Sigmoid colon (tissue), 7 donors: ENCODE data around the gene MIEN1. TPM values are rescaled to one million over a fixed set of nuclear protein-coding genes. Genes with fewer than 3 reads are reported as not detected.

Source experiments
- DNase-seq: peaks from one replicate; pipeline ENCODE4 v3.0.0-alpha.2; 2019
- H3K27ac ChIP-seq, 4 donors: fragments of 200-600 bp; sonication (generic); one replicate each; pipeline ENCODE4 v1.5.1; 2016 to 2019; ENCODE audit warnings: mild to moderate bottlenecking in 1 of 4
- H3K27me3 ChIP-seq, 3 donors: fragments of 200-600 bp; sonication (generic); one replicate each; pipeline ENCODE4 v1.5.1; 2019; ENCODE audit warnings: mild to moderate bottlenecking in 1 of 3
- H3K36me3 ChIP-seq, 4 donors: fragments of 200-600 bp; sonication (generic); one replicate each; pipeline ENCODE4 v1.5.1; 2016 to 2019
- H3K4me1 ChIP-seq, 4 donors: fragments of 200-600 bp; sonication (generic); one replicate each; pipeline ENCODE4 v1.5.1; 2017 to 2019
- H3K4me3 ChIP-seq, 4 donors: fragments of 200-600 bp; sonication (generic); one replicate each; pipeline ENCODE4 v1.5.1; 2017 to 2019; ENCODE audit warnings: mild to moderate bottlenecking in 2 of 4, moderate library complexity in 1 of 4
- H3K9me3 ChIP-seq, 4 donors: fragments of 200-600 bp in 3 of 4; sonication (generic) in 3 of 4; one replicate each; pipeline versions ENCODE4 v1.5.1 to v1.6.1; 2013 to 2019
- CTCF ChIP-seq, 4 experiments: fragments of 450-650 bp in 3 of 4; fragments of 200-600 bp in 1 of 4; IDR thresholded peaks; one replicate each; pipeline ENCODE4 v1.5.1; 2016 to 2019; ENCODE audit warnings: antibody characterized with exemption in 4 of 4, mild to moderate bottlenecking in 3 of 4, moderate library complexity in 2 of 4
- EP300 ChIP-seq, 4 donors: sonication (generic); formaldehyde crosslinking; IDR thresholded peaks; one replicate each; pipeline ENCODE4 v1.6.1; 2017; ENCODE audit warnings: antibody characterized with exemption in 4 of 4
- POLR2A ChIP-seq, 2 donors: fragments of 450-650 bp; IDR thresholded peaks; one replicate each; pipeline ENCODE4 v1.6.1; 2016; ENCODE audit warnings: antibody characterized with exemption in 2 of 2, mild to moderate bottlenecking in 2 of 2, moderate library complexity in 2 of 2
- POLR2AphosphoS5 ChIP-seq, 4 donors: sonication (generic); formaldehyde crosslinking; IDR thresholded peaks; one replicate each; pipeline ENCODE4 v1.6.1; 2017; ENCODE audit warnings: antibody characterized with exemption in 4 of 4
- WGBS, 2 donors: extraction: QIAGEN DNeasy Blood & Tissue Kit; methylation state at CpG; one replicate each; pipeline ENCODE4 v1.1.7; 2013; 5-methylcytosine and 5-hydroxymethylcytosine counted together
- intact Hi-C: fragments of 100-400 bp; cut with DNase I; formaldehyde crosslinking; loops from one replicate; pipeline ENCODE4 v1.15.1; 2023
- polyA plus RNA-seq, 3 donors: library from polyadenylated mRNA; stranded (reverse); fragments of 200-250 nt; gene quantifications; one replicate each; pipeline ENCODE4 v1.2.3, GENCODE V29; 2013
- total RNA-seq, 4 donors: library from RNA; depleted of rRNA; stranded (reverse); fragments of >200 nt; gene quantifications; one replicate each; pipeline ENCODE4 v1.1.0, GENCODE V29; 2016
- donor health status: healthy with polysubstance abuse.
- donor health status: Bipolar disorder and iron deficiency.
- donor health status: healthy.

Gene MIEN1
- total and polyA plus RNA-seq, 7 donors = 52.4 to 226 (median 65.5) TPM

DNA sequence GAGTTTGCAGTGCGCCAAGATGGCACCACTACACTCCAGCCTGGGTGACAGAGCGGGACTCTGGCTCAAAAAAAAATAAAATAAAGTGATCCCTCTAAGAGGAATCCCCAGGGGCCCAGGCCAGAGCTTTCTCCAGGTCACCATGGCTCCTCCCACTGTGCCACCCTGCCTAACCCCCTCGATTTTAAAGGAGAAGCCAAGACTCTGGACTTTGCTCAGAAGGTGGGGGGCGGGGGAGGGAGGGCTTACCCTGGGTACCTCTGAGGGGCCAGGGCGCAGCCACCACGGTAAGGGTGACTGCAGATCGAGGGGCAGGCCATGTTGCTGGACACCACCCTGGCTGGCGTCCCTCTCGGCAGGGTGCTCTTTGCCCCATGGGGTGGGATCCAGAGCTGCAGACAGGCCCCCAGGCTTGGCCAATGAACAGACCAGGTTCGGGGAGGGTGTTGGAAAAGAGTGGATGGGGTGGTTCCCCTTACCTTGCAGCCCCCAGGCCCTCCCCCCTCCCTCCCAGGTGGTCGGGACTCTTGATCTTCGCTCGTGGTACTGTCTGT, 7.0 kb upstream of the MIEN1 start:
- H3K9me3 ChIP-seq = no peaks in the 10 kb centered on the region
- no peak overlapping the region for H3K4me3 ChIP-seq
- WGBS, 2 donors = 14 to 43% methylated on average over 13 of the region's 13 CpGs
- intact Hi-C loops = no loop called here
- H3K4me1 ChIP-seq = peaks cover 0 to 27% (median 22%) of the 10 kb centered on the region in 4 donors
- H3K27ac ChIP-seq = no peak overlapping the region
- H3K27me3 ChIP-seq = peaks cover 32 to 67% (median 59%) of the 10 kb centered on the region in 3 donors
- TF ChIP-seq POLR2AphosphoS5 (IDR thresholded peaks at IDR 0.05) (no peak), EP300 (IDR thresholded peaks at IDR 0.05) (no peak), CTCF (IDR thresholded peaks at IDR 0.05) (no peak), POLR2A (IDR thresholded peaks at IDR 0.05) (no peak)
- no peaks in the 10 kb centered on the region for H3K36me3 ChIP-seq
- no peak for DNase-seq

DNA sequence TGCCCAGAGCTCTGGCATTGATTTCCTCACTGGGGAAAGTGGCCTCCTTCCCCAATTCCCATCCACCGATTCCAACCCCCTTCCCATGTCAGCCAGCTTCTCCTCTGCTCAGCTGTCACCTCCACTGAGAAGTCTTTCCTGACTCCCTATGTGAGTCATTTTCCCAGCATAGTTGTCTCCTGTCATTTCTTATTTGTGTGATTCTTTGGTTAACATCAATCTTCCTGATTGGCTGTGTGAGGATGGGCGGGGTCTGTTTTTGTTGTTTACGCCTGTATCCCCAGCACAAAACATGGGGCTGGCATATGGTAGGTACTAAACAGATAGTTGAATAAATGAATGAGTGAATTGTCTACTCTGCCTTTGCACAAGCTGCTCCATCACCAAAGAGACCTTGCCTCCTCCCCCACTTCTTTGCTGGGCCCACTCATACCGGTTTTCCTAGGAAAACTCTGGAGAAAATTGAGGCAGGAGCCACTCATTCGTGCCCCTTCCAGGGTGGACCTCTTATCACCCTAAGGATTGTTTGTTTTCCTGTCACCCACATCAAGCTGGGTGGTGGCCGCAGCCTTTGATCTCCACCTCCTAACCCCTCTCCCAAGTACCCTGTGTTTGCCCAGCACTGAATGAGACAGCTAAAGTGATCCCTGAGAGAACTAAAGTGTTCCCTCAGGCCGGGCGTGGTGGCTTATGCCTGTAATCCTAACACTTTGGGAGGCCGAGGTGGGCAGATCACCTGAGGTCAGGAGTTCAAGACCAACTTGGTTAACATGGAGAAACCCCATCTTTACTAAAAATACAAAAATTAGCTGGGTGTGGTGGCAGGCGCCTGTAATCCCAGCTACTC, 6.2 kb upstream of the MIEN1 start:
- intact Hi-C loops = no loop called here
- Histone ChIP-seq H3K4me1 (peaks cover 0 to 27% (median 22%) of the 10 kb centered on the region in 4 donors), H3K27me3 (peaks cover 32 to 60% (median 57%) of the 10 kb centered on the region in 3 donors), H3K27ac (no peak overlapping the region), H3K36me3 (no peaks in the 10 kb centered on the region), H3K4me3 (no peak overlapping the region), H3K9me3 (no peaks in the 10 kb centered on the region)
- 24 to 68% methylated on average over 10 of the region's 10 CpGs for WGBS, 2 donors
- DNase-seq = no peak
- TF ChIP-seq POLR2AphosphoS5 (IDR thresholded peaks at IDR 0.05) = no peak
- TF ChIP-seq EP300 (IDR thresholded peaks at IDR 0.05) = no peak
- no peak for TF ChIP-seq POLR2A (IDR thresholded peaks at IDR 0.05)
- no peak for TF ChIP-seq CTCF (IDR thresholded peaks at IDR 0.05)

DNA sequence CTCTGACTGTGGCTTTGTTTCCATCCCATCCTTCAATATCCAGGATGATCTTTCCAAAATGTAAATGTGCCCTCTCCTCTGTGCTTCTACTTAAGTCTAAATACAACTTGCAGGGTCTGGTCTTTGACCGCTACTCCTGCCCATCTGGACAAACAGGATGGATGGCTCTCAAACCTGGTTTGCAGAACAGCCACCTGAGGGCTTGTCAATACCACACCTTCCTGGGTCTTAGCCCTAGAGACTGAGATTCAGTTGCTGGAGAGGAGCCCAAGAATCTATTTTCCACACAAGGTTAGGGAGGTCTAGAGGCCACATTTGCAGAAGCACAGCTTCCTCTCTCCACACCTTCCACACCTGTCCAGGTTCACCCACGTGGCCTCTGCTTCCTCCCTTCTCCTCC, 5.5 kb upstream of the MIEN1 start:
- Histone ChIP-seq H3K36me3 (no peaks in the 10 kb centered on the region), H3K9me3 (no peaks in the 10 kb centered on the region), H3K27ac (no peak overlapping the region), H3K27me3 (peaks cover 28 to 53% (median 50%) of the 10 kb centered on the region in 3 donors), H3K4me1 (peaks cover 0 to 27% (median 22%) of the 10 kb centered on the region in 4 donors), H3K4me3 (no peak overlapping the region)
- no peak for TF ChIP-seq POLR2A (IDR thresholded peaks at IDR 0.05)
- TF ChIP-seq POLR2AphosphoS5 (IDR thresholded peaks at IDR 0.05) = no peak
- TF ChIP-seq EP300 (IDR thresholded peaks at IDR 0.05) = no peak
- no peak for TF ChIP-seq CTCF (IDR thresholded peaks at IDR 0.05)
- DNase-seq = no peak
- intact Hi-C loops = no loop called here
- WGBS, 2 donors = 15 to 52% methylated on average over 2 of the region's 2 CpGs

- no peak overlapping the region for H3K27ac ChIP-seq
- WGBS, 2 donors = 97 to 98% methylated on average over 3 of the region's 3 CpGs
- H3K4me1 ChIP-seq = peaks cover 0 to 12% (median 10%) of the 10 kb centered on the region in 4 donors
- H3K27me3 ChIP-seq = peaks cover 0 to 21% (median 18%) of the 10 kb centered on the region in 3 donors
- no peak for DNase-seq
- peaks cover 0 to 17% (median 13%) of the 10 kb centered on the region in 4 donors for H3K36me3 ChIP-seq
- intact Hi-C loops = loop anchor here (5.0 kb wide), 1 partner anchor 45 kb away; the partner anchor contains the start of gene PGAP3
- no peaks in the 10 kb centered on the region for H3K9me3 ChIP-seq
- H3K4me3 ChIP-seq = no peak overlapping the region
- TF ChIP-seq POLR2AphosphoS5 (IDR thresholded peaks at IDR 0.05) (no peak), POLR2A (IDR thresholded peaks at IDR 0.05) (no peak), EP300 (IDR thresholded peaks at IDR 0.05) (no peak), CTCF (IDR thresholded peaks at IDR 0.05) (no peak)
Measured at GRCh38 chr17:39732586-39732985, 2.3 kb upstream of the MIEN1 start.
